K562 (cell line): ENCODE data around the gene MAP1LC3A. TPM values are rescaled to one million over a fixed set of nuclear protein-coding genes. Genes with fewer than 3 reads are reported as not detected.

Experiments
- ATAC-seq: fragments of 200-7000 bp; cut with Tn5 transposase; 3 replicates; pipeline ENCODE4 v1.9.1; 2020; ENCODE audit warnings: moderate library complexity
- BruUV-seq: library from RNA; stranded (reverse); fragments of 400-500 nt; replicated peaks from 2 replicates; lab custom pipeline; 2021; lab: Mats Ljungman, UMichigan
- CTCF ChIA-PET: fragments of 300-600 bp; formaldehyde crosslinking; extraction: SDS; loops from one replicate; lab custom pipeline; 2021; ENCODE audit warnings: low intra/inter-chr PET ratio; lab: Yijun Ruan, JAX
- POLR2A ChIA-PET: fragments of 300-600, 350-650 bp; sonication (Branson Sonifier 250); formaldehyde crosslinking; extraction: SDS; loops from one replicate; lab custom pipeline; 2021; ENCODE audit warnings: antibody characterized with exemption, inconsistent platforms; lab: Yijun Ruan, JAX
- DNase-seq, 4 experiments: peaks; one replicate each; pipeline versions ENCODE4 v3.0.0 to v3.0.0-alpha.2; 2011 to 2018; ENCODE audit warnings: low spot score in 3 of 4, mixed read lengths in 3 of 4; ENCODE audit errors: extremely low read depth in 1 of 4
- FAIRE-seq: peaks from 2 replicates; lab custom pipeline; 2011; peaks lifted over from hg19 to GRCh38; lab: Jason Lieb, UNC
- H2AFZ ChIP-seq: 2 replicates; pipeline ENCODE4 v1.6.0; 2011; ENCODE audit warnings: low read depth, low read length, control low read depth, inconsistent platforms
- H3K27ac ChIP-seq: fragments of 200-600 bp; 3 replicates; pipeline ENCODE4 v1.8.0; 2011; ENCODE audit warnings: low read depth, mild to moderate bottlenecking, control low read depth, inconsistent platforms, low read length, moderate library complexity, mixed read lengths; ENCODE audit errors: extremely low read depth
- H3K27me3 ChIP-seq, 2 experiments: fragments of 300-600 bp in 1 of 2; 2 replicates in 1 of 2; 3 replicates in 1 of 2; pipeline versions ENCODE4 v1.6.0 to v1.8.0; 2011; ENCODE audit warnings: inconsistent platforms in 2 of 2, low read length in 2 of 2, mild to moderate bottlenecking in 1 of 2, mixed read lengths in 1 of 2, moderate library complexity in 1 of 2; ENCODE audit not compliant: control insufficient read depth in 2 of 2, insufficient read depth in 2 of 2
- H3K36me3 ChIP-seq: fragments of 300-600 bp; 3 replicates; pipeline ENCODE4 v1.8.0; 2011; ENCODE audit warnings: mild to moderate bottlenecking, low read length, inconsistent platforms; ENCODE audit not compliant: control insufficient read depth, insufficient read depth
- H3K4me1 ChIP-seq, 2 experiments: fragments of 200-600 bp in 1 of 2; replicated peaks in 1 of 2; 2 replicates in 1 of 2; 3 replicates in 1 of 2; pipeline versions ENCODE4 v1.5.1 to v1.8.0; 2011; ENCODE audit warnings: inconsistent platforms in 2 of 2, low read length in 2 of 2, mild to moderate bottlenecking in 1 of 2, mixed read lengths in 1 of 2, moderate library complexity in 1 of 2; ENCODE audit not compliant: control insufficient read depth in 2 of 2, insufficient read depth in 2 of 2
- H3K4me2 ChIP-seq: 2 replicates; pipeline ENCODE4 v1.6.1; 2011; ENCODE audit warnings: low read length, control low read depth, inconsistent platforms, mixed read lengths; ENCODE audit not compliant: insufficient read depth
- H3K4me3 ChIP-seq: fragments of 200-600 bp; sonication (generic), shearing (Covaris generic); 2 replicates; pipeline ENCODE4 v1.5.1; 2016; ENCODE audit warnings: control low read depth, inconsistent platforms
- H3K79me2 ChIP-seq: fragments of 200-600 bp; 3 replicates; pipeline ENCODE4 v1.8.0; 2011; ENCODE audit warnings: low read length, inconsistent platforms; ENCODE audit not compliant: control insufficient read depth, insufficient read depth
- H3K9ac ChIP-seq, 2 experiments: 2 replicates each; pipeline versions ENCODE4 v1.6.0 to v1.6.1; 2011; ENCODE audit warnings: low read depth in 2 of 2, low read length in 2 of 2, control low read depth in 1 of 2, inconsistent platforms in 1 of 2, mild to moderate bottlenecking in 1 of 2, mixed read lengths in 1 of 2; ENCODE audit not compliant: insufficient read depth in 1 of 2
- H3K9me1 ChIP-seq: one replicate; pipeline ENCODE4 v1.6.0; 2011; ENCODE audit warnings: inconsistent platforms, mild to moderate bottlenecking, low read length, moderate library complexity; ENCODE audit not compliant: control insufficient read depth, insufficient read depth
- H3K9me3 ChIP-seq: replicated peaks from 2 replicates; pipeline ENCODE4 v1.5.1; 2011; ENCODE audit warnings: low read depth, low read length, inconsistent platforms; ENCODE audit not compliant: control insufficient read depth, insufficient read depth
- H4K20me1 ChIP-seq: replicated peaks from 2 replicates; pipeline ENCODE4 v1.6.1; 2011; ENCODE audit warnings: low read length, inconsistent platforms, mixed read lengths; ENCODE audit not compliant: control insufficient read depth, insufficient read depth
- ARID1B ChIP-seq: fragments of 450-650 bp; IDR thresholded peaks from 2 replicates; pipeline ENCODE4 v1.6.1; 2016; ENCODE audit warnings: antibody characterized with exemption, mild to moderate bottlenecking, inconsistent platforms
- CEBPB ChIP-seq: fragments of 450-650 bp; IDR thresholded peaks from 2 replicates; pipeline ENCODE4 v1.6.1; 2016; ENCODE audit warnings: missing genetic modification characterization, missing compliant biosample characterization
- DPF2 ChIP-seq: fragments of 450-650 bp; IDR thresholded peaks from 2 replicates; pipeline ENCODE4 v1.6.1; 2016
- FOSL1 ChIP-seq: fragments of 200-800 bp; sonication (Bioruptor generic); conservative IDR thresholded peaks from 2 replicates; pipeline ENCODE4 v1.6.1; 2016; ENCODE audit warnings: missing genetic modification characterization, missing compliant biosample characterization
- FOXA3 ChIP-seq, 2 experiments: fragments of 450-650 bp in 1 of 2; sonication (generic) in 1 of 2; formaldehyde crosslinking; IDR thresholded peaks in 1 of 2; conservative IDR thresholded peaks in 1 of 2; 2 replicates each; pipeline versions ENCODE4 v1.4.0 to v1.8.0; 2020 to 2022; ENCODE audit warnings: mild to moderate bottlenecking in 2 of 2, missing genetic modification reagents in 1 of 2
- JUND ChIP-seq, 2 experiments: IDR thresholded peaks; 2 replicates in 1 of 2; 3 replicates in 1 of 2; pipeline ENCODE4 v1.6.1; 2011; ENCODE audit warnings: borderline replicate concordance in 2 of 2, low read depth in 2 of 2, low read length in 2 of 2, improper control_type of control experiment in 1 of 2, missing biosample characterization in 1 of 2, missing genetic modification characterization in 1 of 2, missing genetic modification reagents in 1 of 2
- KDM2B ChIP-seq: fragments of 250-450 bp; sonication (Bioruptor Pico); IDR thresholded peaks from 2 replicates; pipeline ENCODE4 v1.8.0; 2021; ENCODE audit warnings: mild to moderate bottlenecking, moderate library complexity
- MLLT1 ChIP-seq, 2 experiments: fragments of 450-650 bp; IDR thresholded peaks; 2 replicates each; pipeline ENCODE4 v1.6.1; 2016
- NFIC ChIP-seq: fragments of 450-650 bp; IDR thresholded peaks from 2 replicates; pipeline ENCODE4 v1.6.1; 2017; ENCODE audit warnings: mild to moderate bottlenecking, inconsistent platforms
- SIRT6 ChIP-seq: IDR thresholded peaks from one replicate; pipeline ENCODE4 v1.6.1; 2012; ENCODE audit warnings: low read depth, mild to moderate bottlenecking, control low read depth, inconsistent platforms, low read length, moderate library complexity
- ZBTB17 ChIP-seq: fragments of 450-650 bp; formaldehyde crosslinking; IDR thresholded peaks from 2 replicates; pipeline ENCODE4 v1.4.0; 2020; ENCODE audit warnings: mild to moderate bottlenecking
- ZNF668 ChIP-seq: fragments of 250-450 bp; sonication (Bioruptor Pico); IDR thresholded peaks from 2 replicates; pipeline ENCODE4 v1.8.0; 2022; ENCODE audit warnings: mild to moderate bottlenecking, inconsistent platforms
- WGBS: fragments of 100-300 bp; shearing (Covaris generic); methylation state at CpG from one replicate; pipeline ENCODE4 v1.1.6; 2016; ENCODE audit warnings: low coverage, mixed read lengths; ENCODE audit not compliant: insufficient coverage; ENCODE audit errors: missing lambda C conversion rate; 5-methylcytosine and 5-hydroxymethylcytosine counted together
- in situ Hi-C: fragments of 300-500 bp; cut with MboI; formaldehyde crosslinking; loops from 4 replicates; pipeline ENCODE4 v1.15.0; 2018; ENCODE audit warnings: inconsistent platforms, mixed read lengths
- intact Hi-C: fragments of 100-400 bp; cut with micrococcal nuclease; formaldehyde crosslinking; loops from 2 replicates; pipeline ENCODE4 v1.14.2; 2022
- polyA plus RNA-seq, 8 experiments: library from polyadenylated mRNA; depleted of rRNA in 4 of 8; stranded (reverse) in 5 of 8; unstranded in 3 of 8; fragments of >200 nt; fragmentation: Nextera tagmentation in 2 of 8; fragmentation: Illumina TruSeq in 1 of 8; extraction: Ambion mirVana in 2 of 8; extraction: Trizol in 1 of 8; gene quantifications; 2 replicates each; pipeline versions ENCODE4 v1.2.1 to v1.2.3, GENCODE V29; 2011 to 2014; ENCODE audit warnings: inconsistent platforms in 1 of 8, missing spikeins in 1 of 8
- total RNA-seq, 7 experiments: library from RNA; depleted of rRNA in 6 of 7; stranded (reverse); fragments of >200 nt in 6 of 7; fragmentation: Illumina TruSeq in 2 of 7; extraction: Trizol in 2 of 7; gene quantifications; 2 replicates each; pipeline versions ENCODE4 v1.2.1 to v1.2.3, GENCODE V29; 2011 to 2021; ENCODE audit warnings: low replicate concordance in 1 of 7
- TF ChIP-seq, protein P1 (sequence below): sonication (generic); formaldehyde crosslinking; IDR thresholded peaks from 2 replicates; pipeline ENCODE4 v1.8.1; 2023; ENCODE audit warnings: mild to moderate bottlenecking, missing genetic modification reagents
- TF ChIP-seq, protein P2 (sequence below), 2 experiments: fragments of 450-650 bp in 1 of 2; sonication (generic) in 1 of 2; formaldehyde crosslinking in 1 of 2; IDR thresholded peaks in 1 of 2; conservative IDR thresholded peaks in 1 of 2; 2 replicates each; pipeline versions ENCODE4 v1.6.1 to v1.8.1; 2016 to 2023; ENCODE audit warnings: mild to moderate bottlenecking in 2 of 2, moderate library complexity in 2 of 2, inconsistent platforms in 1 of 2, missing genetic modification reagents in 1 of 2

The MAP1LC3A gene
- total and polyA plus RNA-seq, 9 of the 15 experiments (the other 6 are each of a cell fraction or from before 2014, with no cell fraction given) = 0.27 to 0.38 TPM; not detected in 7

DNA sequence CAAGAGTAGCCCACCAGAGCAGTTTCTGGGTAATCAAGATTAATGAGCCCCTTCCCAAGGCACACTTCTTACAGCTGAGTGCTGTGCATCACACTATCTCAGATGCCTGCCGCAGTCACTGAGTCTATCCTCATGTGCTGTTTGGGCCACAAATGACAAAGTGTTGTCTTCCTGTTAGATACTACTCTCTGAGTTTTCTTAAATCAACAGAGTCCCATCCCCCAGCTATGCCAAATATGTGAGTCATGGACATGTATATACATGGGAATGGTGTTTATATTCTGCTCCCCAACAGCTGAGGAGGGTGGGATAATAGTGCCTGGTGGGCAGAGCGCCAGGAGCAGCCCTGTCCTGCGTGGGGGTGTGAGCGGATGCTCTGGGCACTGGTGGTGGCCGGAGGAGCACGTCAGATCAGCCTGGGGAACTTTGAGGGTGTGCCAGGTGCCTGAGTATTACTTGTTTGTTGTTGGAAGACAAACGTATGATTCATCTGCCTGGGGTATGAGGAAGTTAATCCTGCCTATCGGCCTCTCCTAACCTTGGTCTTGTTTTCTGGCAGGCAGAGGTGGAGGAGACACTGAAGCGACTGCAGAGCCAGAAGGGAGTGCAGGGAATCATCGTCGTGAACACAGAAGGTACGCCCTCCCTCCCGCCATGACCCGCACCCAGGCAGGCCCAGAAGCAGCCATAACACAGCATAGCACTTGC is 32.7 kb upstream of the MAP1LC3A start:
- H3K79me2 ChIP-seq = peaks cover 48% of the 10 kb centered on the region
- H3K9me3 ChIP-seq = no peaks in the 10 kb centered on the region; the same call in 1 of the 2 replicates
- H2AFZ ChIP-seq = no peak overlapping the region
- no peak overlapping the region for H3K4me3 ChIP-seq
- ATAC-seq (no peak), FAIRE-seq (peak; percentile 54), DNase-seq (peak in 1 of 4 experiments; percentile 19)
- ChIA-PET POLR2A (interaction anchor here (1.2 kb wide), 1 partner anchor 9 kb away, joined by 4 read pairs; the partner anchor contains the start of gene DYNLRB1), CTCF (no interaction called here)
- no TSS peak for BruUV-seq
- 70% methylated on average over 14 of the region's 14 CpGs for WGBS
- H3K4me2 ChIP-seq = peak overlapping the region; percentile 4; the same call in 1 of the 2 replicates
- H3K36me3 ChIP-seq = peaks cover 72% of the 10 kb centered on the region
- H3K9ac ChIP-seq = peak overlapping the region in 1 of 2 experiments; percentile 57; a peak in 2 of 4 replicates
- peaks cover 20% of the 10 kb centered on the region for H4K20me1 ChIP-seq
- peaks cover 15 to 17% of the 10 kb centered on the region in 2 experiments for H3K4me1 ChIP-seq
- in situ Hi-C loops (loop anchor here (10.0 kb wide), 1 partner anchor 331 kb away; no protein-coding TSS in a partner anchor), intact Hi-C loops (no loop called here)
- no peaks in the 10 kb centered on the region for H3K27me3 ChIP-seq
- H3K9me1 ChIP-seq = no peaks in the 10 kb centered on the region
- H3K27ac ChIP-seq = peak overlapping the region; percentile 61; the same call in 2 of the 3 replicates
- TF ChIP-seq, protein P1, sequence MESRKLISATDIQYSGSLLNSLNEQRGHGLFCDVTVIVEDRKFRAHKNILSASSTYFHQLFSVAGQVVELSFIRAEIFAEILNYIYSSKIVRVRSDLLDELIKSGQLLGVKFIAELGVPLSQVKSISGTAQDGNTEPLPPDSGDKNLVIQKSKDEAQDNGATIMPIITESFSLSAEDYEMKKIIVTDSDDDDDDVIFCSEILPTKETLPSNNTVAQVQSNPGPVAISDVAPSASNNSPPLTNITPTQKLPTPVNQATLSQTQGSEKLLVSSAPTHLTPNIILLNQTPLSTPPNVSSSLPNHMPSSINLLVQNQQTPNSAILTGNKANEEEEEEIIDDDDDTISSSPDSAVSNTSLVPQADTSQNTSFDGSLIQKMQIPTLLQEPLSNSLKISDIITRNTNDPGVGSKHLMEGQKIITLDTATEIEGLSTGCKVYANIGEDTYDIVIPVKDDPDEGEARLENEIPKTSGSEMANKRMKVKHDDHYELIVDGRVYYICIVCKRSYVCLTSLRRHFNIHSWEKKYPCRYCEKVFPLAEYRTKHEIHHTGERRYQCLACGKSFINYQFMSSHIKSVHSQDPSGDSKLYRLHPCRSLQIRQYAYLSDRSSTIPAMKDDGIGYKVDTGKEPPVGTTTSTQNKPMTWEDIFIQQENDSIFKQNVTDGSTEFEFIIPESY (CRISPR knock-in tag) = peak; percentile 75; the same call in 1 of the 2 replicates
- TF ChIP-seq SIRT6 (no peak), ZBTB17 (peak; percentile 75; the same call in 1 of the 2 replicates), MLLT1 (IDR thresholded peaks at IDR 0.05) (peak in 1 of 2 experiments; percentile 92; a peak in 2 of 4 replicates), DPF2 (0 out of 2 replicates have a peak, but pooled peaks have one; percentile 14), JUND (IDR thresholded peaks at IDR 0.05; ENCODE audit: borderline replicate concordance, low read depth, low read length) (peak; percentile 19; the same call in 1 of the 2 replicates), JUND (tag; IDR thresholded peaks at IDR 0.05; ENCODE audit: borderline replicate concordance, low read depth, low read length) (peak; percentile 53; the same call in 1 of the 3 replicates), FOSL1 (tag) (peak; percentile 92), CEBPB (tag) (no peak), KDM2B (CRISPR knock-in tag) (no peak), FOXA3 (CRISPR knock-in tag; conservative IDR thresholded peaks at IDR 0.05 in 1 of 2, IDR thresholded peaks at IDR 0.05 in 1 of 2) (peak in 1 of 2 experiments; percentile 83; a peak in 1 of 4 replicates), NFIC (peak; percentile 55; the same call in 1 of the 2 replicates), ZNF668 (CRISPR knock-in tag) (no peak), ARID1B (peak; percentile 20; the same call in 1 of the 2 replicates)
- TF ChIP-seq, protein P2, sequence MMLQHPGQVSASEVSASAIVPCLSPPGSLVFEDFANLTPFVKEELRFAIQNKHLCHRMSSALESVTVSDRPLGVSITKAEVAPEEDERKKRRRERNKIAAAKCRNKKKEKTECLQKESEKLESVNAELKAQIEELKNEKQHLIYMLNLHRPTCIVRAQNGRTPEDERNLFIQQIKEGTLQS (IDR thresholded peaks at IDR 0.05) = peak; percentile 68
- TF ChIP-seq, protein P2 (CRISPR knock-in tag; conservative IDR thresholded peaks at IDR 0.05) = no peak
